Measurements from ENCODE around the gene NR1I2.

DNA sequence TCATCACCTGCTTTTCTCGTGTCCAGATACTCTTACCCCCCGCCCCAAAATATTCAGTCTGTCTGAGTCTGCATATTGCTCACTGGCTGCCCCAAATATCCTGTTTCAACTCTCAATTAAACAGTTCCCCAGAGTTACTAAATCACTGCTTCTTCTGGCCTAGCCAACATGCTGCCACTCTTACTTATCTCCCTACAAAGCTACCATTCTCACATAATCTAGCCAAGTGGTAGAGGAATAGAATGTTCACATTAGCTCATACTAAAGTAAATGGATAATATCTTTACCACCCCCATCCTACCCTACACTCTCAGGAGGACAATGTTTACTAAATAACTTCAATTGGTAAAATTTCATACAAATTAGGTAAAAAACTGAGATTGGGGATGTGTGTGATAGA, 77.8 kb downstream of the NR1I2 start:
- TF ChIP-seq EZH2 (IDR thresholded peaks at IDR 0.05): no peak
- no peak for TF ChIP-seq POLR2AphosphoS5 (IDR thresholded peaks at IDR 0.05; ENCODE audit: borderline replicate concordance, low read depth, low read length)
